ENCODE data around the gene SLC43A3. TPM values are rescaled to one million over a fixed set of nuclear protein-coding genes. Genes with fewer than 3 reads are reported as not detected.
"Not testable (repeated sequence)": the region's sequence is repeated elsewhere in the genome, so short reads cannot be mapped to it uniquely, and the experiment has no call there.

SLC43A3 gene
- total RNA-seq, 1 experiment from 2014 or later: 153 TPM

DNA sequence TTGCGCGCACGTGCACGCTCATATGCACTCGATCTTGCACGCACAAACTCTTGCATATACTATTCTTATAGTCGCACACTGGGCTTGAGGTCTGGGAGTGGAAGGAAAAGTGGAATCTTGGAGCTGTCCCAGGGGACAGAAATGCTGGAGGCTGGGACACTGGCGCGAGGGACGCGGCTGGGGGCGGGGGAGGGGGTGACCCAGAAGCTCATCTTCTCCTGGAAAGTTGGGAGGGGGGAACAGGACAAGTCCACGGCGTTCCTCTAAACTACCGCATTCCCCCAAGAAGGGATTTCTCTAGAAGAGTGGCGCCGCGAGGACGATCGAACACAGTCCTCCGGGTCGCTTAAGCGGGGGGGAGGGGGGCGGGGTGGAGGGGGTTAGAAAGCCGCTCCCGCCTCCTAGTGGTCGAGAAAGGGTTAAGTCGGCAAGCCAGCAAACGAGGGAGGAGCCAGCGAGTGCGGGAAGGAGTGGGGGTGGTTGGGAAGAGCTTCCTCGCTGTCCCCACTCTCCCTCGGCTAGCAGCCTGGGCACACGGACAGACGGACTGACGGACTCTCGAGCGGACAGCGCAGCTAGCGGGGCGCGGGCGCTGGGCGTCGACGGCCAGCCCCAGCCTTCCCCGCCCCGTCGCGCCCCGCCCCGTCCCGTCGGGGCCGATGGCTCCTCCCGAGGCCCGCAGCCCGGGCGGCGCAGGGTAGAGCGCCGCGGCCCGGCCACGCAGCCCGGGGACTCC, 33.3 kb upstream of the SLC43A3 start, which contains the start of gene RTN4RL2:
RTN4RL2 (plus strand) TSS at position 507 of the 736 bp plus-strand sequence. CDS start 338 bp downstream, outside the sequence.
- DNase-seq (ENCODE audit: low read depth): peak; percentile 38

DNA sequence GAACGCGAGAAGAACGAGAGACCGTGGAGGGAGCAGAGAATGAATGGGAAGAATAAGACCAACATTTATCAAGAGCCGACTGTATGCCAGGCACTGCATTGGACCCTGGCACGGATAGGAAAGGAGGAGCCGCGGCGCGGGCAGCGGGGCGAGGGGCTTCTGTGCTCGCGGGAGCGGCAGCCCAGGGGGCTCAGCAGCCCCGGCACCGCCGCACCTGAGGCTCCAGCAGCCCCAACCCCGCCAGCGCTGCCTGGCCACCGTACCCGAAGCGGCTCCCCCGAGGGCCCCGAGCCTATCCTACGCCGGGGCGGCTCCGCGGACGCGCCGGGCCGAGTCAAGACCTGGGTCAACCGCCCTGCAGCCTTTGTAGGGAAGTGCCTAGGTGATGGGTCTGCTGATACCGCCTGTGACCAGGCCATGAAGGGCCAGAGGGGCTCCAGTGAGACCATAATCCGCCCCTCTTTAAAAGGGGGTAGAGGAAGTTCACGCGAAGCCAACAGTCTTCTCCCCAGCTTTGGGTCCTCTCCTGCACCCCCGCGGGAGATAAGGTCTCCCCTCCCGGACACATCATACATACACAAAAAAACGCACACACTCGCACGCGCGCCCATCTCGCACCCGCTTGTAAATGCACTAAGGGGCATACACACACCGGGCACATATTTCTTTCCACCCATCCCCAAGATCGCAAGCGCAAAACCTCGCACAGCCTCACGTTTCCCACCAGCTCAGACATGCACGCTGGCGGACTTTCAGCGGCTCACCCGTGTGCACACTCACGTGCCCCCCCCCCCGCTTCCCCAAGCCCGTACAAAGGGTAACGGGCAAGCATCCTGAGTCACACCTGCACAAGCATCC, 32.5 kb upstream of the SLC43A3 start:
- DNase-seq (ENCODE audit: low read depth): no peak

DNA sequence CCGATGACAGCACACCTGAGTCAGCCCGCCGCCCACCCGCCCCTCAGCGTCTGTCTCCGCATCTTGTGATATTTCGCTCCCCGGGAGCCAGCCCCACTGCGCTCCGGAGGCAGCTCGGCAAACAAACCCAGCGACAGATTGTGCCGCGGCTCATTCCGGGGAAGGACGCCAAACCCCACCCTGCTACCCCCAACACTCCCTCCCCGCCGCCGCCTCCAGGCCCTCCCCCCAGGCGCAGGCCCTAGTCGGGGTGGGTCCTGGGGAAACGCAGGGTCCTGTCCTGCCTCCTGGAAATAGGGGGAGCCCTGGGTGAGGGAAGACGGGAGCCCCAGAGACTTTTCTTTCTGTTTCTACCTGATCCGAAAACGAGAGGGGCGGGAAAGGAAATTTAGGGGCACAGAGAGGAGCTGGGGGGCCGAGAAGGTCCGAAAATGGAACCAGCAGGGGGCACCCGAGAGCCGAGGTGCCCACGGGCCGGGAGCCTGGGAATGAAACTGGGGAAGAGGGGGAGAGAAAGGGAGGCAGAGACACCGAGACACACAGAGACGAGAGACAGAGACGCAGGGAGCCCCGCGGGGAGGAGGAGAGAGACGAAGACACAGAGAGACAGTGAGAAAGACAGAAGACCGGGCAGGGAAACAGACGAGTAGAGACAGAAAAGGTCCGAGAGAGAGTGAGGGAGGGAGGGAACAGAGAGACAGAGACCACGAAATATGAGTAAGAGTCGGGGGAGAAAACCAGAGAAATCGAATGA, 31.7 kb upstream of the SLC43A3 start:
- DNase-seq (ENCODE audit: low read depth): no peak

DNA sequence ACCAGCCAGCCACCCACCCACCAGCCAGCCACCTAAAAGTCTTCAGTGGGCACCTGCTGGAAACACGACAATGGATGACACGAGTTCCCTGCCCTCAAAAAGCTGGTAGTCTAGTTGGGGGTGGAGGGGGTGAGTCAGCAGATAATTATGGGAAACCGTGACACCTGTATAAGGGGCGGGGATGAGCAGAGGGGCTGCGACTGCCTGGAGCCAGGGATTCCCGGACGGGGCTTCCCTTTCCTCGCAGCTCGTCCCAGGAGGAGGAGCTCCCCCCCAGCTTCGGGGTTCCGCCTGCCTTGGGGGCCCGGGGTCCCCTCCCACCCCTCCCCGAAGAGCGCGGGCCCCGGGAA, 31.1 kb upstream of the SLC43A3 start:
- DNase-seq (ENCODE audit: low read depth): no peak

DNA sequence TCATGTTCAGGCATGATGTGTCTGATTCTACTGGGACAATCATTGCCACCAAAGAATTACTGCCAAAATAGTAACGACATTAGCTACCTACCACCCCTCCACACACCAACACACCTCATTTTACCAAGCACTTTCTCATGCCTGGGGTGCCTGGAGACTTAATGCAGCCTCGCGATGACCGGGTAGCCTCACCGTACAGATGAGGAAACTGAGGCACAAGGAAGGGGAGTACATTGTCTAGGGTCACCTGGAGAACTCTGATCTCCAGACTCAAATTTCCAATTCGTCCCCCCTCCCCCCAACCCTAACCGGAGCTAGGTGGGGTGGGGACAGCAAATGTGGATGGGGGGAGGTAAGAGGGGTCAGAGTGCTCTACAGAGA, 30.7 kb upstream of the SLC43A3 start:
- DNase-seq (ENCODE audit: low read depth): no peak

DNA sequence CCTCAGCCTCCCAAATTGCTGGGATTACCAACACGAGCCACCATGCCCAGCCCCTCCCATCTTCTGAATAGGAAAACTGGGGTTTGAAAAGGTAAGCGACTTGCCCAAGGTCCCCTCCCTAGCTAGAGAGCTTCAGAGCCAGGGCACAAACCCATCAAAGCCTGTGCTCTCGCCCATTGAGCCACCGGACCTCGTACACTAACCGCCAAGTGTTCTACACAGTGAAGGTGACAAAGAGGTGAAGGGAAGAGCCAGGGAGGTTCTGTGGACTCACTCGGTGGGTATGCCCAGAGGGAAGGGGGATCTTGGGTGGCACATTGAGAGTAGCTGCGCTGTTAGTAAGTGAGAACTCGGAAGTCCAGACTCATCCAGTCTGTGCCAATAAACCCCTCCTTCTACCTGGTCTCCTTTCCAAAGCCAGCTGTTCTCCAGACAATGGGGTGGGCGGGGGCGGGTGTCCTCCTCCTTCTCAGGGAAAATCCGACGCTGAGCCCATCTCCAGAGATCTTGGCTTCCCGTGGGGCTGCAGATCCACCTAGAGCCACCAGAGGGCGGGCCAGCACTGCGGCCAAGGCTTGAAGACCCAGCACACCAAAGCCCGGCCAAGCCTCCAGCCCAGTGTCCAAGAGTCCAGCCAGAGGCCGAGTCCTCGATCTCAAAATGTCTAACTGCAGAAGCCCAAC, 30.2 kb upstream of the SLC43A3 start:
- peak; percentile 80 for DNase-seq (ENCODE audit: low read depth)

DNA sequence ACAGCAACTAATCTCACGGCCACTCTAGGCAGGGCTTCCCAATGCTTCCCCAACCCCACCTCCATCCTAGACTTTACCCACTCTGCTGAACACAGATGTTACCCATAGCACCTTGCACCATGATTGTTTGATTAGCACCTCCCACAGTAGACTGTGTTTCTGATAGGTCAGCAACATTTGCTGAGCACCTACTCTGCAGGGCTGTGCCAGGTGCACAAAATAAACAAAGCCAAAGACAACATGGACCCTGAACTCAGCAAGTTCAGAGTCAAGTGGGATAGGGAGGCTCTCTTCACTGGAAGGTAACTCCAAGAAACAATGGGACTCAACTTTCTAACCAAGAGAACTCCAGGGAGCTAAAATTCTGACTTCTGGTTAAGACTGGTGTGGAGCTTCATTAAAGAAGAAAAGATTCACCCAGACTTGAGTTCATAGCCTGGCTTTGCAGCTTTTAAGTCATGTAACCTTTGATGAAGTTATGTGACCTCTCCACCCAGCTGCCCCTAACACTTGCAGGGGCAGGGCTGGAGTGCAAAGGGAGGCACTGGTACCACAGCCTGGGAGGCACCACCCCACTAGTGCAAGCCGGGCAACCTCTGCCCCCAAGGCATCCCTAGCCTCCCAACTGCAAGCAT, 26.7 kb upstream of the SLC43A3 start:
- DNase-seq (ENCODE audit: low read depth): no peak

DNA sequence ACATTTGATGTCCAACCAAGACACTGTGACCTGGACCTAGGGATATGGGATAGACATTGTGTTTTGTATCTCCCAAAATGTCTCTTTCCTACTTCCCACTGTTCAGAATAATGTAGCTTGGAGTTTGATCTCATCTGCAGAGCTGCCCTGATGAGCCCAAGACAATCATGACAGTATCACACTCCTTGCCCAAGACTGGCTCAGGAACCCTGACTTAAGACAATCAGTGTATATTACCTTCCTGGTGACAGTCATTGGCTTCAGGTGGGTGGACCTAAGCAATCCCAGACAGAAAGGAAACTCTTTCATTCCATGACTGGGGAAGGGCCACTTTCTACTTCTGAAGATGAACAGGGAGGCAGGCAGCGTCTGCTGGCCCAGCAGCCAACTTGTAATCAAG, 19.1 kb upstream of the SLC43A3 start:
- DNase-seq (ENCODE audit: low read depth): no peak

DNA sequence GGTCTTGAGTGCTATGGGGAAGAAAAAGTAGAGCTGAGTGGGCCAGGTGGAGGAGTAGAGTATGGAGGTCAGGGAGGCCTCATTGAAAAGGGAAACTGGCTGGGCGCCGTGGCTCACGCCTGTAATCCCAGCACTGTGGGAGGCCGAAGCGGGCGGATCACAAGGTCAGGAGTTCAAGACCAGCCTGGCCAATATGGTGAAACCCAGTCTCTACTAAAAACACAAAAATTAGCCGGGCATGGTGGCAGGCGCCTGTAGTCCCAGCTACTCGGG, 18.1 kb upstream of the SLC43A3 start:
- DNase-seq (ENCODE audit: low read depth): not testable (repeated sequence)

DNA sequence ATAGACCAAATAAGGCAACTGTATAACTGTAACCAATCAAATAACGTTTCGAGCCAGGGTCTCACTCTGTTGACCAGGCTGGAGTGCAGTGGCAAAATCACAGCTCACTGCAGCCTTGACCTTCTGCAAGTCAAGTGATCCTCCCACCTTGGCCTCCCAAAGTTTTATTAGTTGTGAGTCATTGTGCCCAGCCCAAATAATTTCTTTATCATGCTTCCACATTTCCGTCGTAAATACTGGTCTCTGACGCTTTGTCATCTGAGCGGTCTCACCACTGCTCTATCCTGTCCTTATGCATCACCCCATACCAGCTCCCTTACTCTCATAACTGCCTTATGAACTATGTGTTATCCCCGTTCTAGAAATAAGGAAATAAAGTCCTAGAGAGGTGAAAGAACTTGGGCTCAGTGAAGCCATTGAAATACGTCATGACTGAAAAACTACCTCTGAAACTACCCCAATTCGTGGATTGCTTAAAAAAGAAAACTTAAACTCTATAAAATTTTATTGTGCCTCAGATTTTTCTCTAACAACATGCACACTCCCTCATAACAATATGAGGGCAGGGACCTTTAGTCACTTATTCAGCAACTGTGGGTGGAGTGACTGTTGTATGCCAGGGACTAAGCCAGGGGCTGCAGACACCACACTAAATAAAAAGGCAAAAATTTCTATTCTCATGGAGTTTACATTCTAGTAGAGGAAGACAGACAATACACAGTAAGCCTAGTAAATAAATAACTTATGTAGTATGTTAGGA, 17.6 kb upstream of the SLC43A3 start:
- DNase-seq (ENCODE audit: low read depth): no peak

DNA sequence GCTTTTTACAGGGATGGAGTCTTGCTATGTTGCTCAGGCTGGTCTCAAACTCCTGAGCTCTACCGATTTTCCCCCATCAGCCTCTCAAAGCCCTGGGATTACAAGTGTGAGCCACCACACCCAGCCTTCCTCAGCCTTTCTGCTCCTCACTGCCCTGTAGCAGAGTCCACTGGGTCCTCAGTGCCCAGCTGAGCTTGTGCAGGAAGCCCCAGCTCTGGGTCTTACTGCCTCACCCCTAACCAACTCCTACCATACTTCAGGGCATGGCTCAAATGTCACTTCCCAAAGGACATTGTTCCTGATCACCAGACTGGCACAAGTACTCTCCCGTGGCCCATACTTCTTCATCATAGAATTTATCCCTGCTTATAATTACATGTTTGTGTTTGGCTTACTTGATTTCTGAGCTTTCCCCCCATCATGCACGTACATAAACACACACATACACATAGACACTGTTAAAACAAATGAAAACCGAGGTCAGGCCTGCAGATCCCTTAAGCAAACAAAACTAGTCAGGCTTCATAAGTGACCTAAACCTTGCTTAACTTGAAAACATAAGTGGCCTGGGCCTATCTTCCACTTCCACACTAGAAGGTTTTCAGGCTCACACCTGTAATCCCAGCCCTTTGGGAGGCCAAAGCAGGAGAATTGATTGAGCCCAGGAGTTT, 14.0 kb upstream of the SLC43A3 start:
- no peak for DNase-seq (ENCODE audit: low read depth)

DNA sequence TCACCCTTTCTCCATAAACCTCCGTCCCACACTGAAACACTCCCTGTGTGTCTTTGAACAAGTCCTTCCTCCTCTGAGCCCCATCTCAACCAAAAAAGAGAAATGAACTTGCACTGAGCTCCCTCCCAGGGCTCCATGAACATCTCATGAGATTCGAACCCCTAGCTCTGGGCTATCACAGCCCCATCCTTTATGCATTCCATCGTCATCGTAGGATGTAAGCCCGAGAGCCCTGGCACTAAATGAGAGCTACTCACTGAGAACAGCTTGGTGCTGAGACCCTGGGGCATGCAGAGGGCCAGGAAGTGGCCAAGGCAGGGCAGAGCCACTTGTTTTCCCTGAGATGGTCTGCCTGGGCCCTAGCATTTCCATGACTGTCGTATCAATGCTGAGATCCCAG, 12.9 kb upstream of the SLC43A3 start:
- no peak for DNase-seq (ENCODE audit: low read depth)

DNA sequence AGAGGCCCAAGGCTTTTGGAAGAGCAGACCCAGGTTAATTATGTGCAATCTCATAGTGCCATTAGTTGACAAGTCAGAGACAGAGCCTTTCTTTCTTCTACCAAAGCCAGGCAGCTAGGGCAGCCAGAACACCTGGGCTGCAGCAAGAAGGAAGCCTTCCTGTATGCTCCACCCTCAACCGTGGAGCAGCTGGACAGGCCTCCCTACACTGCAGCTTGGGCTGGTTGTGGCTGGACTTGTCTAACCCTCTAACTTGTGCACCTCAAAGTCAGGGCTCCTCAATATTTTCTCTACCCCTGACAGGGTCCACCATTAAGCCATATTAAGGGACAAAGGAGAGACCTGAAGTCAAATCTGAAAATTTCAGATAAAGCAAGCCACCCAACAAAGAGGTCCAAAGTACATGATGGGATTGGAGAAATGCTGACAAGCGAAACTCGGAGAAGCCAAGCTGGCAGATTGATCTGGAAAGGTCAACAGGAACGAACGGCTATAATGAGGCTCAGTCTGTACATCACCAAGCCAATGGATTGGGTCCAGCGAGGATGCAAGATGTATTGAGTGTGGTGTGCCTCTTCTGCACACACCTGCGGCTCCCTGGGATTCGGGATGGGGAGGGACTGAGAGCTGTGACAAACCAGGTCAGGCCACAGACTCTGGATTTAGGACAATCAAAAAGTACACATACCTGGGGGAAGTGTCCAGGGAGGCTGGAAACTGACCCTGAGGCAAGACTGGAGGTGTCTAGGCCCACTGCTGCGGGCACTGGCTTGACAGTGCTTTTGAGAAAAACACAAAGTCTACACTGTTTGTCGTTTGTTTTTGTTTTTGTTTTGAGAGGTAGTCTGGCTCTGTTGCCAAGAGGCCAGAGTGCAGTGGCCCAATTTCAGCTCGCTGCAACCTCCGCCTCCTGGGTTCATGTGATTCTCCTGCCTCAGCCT, 11.7 kb upstream of the SLC43A3 start:
- no peak for DNase-seq (ENCODE audit: low read depth)

DNA sequence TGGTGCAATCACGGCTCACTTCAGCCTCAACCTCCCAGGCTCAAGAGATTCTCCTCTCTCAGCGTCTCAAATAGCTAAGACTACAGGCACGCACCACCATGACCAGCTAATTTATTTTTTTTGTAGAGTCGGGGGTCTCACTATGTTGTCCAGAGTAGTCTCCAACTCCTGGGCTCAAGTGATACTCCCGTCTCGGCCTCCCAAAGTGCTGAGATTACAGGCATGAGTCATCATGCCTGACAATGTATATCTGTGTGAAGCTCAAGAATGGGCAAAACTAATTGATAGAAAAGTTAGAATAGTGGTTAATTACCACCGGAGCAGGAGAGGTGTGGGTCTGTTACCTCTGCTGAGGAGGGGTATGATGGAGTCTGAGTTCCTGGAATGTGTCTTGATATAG, 9.1 kb upstream of the SLC43A3 start:
- DNase-seq (ENCODE audit: low read depth): no peak

DNA sequence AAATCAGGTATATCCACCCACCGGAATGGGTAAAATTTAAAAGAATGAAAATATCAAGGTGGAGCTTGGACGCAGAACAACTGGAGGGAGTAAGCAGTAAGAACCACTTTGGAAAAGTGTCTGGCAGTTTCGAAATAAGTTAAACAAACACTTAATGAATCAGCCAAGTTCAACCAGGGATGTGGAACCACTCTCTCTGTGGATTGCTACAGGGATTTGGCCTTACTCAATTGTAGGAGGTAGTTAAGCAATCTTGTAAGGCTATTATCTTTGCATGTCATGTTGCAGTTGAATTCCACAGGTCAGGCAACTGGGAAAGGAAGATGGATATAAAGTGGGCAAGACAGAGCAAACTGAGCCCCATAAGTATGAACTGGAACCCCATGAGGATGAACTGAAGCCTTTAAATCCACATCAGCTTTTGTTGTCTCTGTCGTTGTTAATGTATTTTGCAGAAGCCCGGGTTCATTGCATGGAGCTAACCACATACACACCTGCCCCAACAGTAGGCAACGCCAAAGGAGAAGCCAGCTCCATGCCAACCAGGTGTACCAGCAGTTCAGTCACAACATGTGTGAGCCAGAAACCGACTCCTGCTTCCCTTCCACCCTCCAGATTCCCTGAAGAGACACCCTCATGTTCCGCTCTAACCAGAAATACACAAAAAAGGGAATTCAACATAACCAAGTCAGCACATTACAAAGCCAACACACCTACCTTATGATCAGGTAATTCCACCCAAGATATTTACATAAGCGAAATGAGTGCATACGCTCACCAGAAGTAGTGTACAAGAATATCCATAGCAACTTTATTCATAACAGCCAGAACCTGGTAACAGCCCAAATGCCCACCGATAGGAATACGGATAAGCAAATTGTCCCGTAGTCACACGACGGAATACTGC, 8.0 kb upstream of the SLC43A3 start:
- DNase-seq (ENCODE audit: low read depth): peak; percentile 89

DNA sequence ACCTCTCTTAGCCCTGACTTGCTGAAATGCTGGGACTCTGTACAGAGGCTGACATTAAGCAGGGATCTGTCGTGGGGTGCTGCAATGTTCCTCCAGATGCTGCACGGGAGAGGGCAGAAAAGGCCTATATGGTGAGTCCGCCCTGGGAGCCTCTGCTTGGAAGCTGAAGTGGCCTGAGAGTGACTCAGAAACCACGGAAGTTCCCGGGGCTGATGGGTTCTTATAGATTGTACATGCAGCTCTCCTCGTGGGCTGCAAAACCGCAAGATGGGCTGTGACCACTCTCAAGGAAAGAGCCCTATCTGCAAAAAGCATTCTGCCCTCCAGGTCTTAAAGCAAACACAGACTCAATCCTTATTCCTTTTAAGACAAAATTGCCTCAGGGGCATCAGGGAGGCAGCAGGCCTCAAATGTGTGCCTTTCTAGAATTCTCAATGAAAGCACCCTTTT, 5.8 kb upstream of the SLC43A3 start:
- DNase-seq (ENCODE audit: low read depth): peak; percentile 71

DNA sequence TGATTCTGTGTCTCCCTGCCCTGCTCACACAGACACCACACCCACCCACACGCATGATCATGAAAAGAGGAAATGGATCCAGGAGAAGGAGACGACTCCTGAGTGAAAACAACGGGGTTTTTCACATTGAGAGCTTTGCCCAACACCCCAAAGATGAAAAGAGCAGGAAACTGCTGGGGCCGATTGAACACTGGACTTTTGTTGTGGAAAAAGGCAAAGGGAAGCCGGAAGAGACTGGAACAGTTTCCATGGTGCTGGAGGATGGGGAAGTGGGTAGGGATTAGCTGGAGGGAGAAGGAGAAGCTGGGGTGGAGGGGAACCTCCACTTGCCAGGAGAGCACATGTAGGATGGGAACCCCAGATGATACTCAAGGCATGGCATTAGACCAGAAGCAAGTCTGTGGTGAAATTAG, 5.2 kb upstream of the SLC43A3 start:
- DNase-seq (ENCODE audit: low read depth): no peak

DNA sequence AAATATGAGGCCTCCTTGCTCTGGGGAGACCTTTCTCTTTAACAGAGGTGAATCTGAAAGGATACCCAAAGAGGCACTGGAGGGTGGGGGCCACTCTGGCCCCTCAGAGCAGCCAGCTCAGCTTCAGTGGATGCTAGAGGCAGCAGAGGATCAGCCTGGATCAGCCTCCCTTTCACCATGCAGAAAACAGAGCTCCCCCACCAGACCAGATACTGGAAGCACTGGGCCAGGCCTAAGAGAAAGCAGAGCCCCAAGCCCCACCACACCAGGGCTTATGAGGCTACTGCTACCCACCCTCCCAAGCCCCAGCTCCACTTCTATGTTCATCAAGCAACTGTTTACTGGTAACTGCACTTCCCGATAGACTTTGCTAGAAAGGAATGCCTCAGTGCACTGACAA, 4.0 kb upstream of the SLC43A3 start:
- DNase-seq (ENCODE audit: low read depth): no peak

Measured in LHCN-M2 (cell line).